DOHH2 (cell line): Measurements from ENCODE around the gene BAZ1A.

Experiments
- CTCF ChIP-seq: fragments of 200-600 bp; sonication (generic); IDR thresholded peaks from one replicate; pipeline ENCODE4 v1.5.1; 2014; ENCODE audit warnings: antibody characterized with exemption, mild to moderate bottlenecking, low read depth, low read length; ENCODE audit not compliant: poor library complexity, severe bottlenecking
- EZH2phosphoT487 ChIP-seq: fragments of 200-600 bp; sonication (generic); IDR thresholded peaks from 2 replicates; pipeline ENCODE4 v1.6.1; 2017; ENCODE audit warnings: borderline replicate concordance, mild to moderate bottlenecking, antibody characterized with exemption, low read length, moderate library complexity, mixed read lengths

DNA sequence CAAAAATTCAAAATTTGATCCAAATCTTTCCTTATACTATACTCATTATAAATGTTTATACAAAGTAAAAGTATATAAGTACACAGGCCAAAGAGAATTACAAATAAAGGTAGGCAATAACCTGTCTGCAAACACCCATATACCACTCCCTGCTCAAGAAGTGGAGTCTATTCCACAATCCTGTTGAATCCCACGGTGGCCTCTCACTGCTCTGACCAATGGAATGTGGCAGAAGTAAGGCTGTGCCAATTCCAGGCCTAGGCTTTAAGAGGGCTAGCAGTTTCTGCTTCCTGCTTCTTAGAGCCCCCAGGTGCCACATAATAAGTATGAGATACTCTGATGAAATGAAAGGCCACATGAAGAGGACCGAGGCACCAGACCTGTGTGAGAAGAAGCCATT is 80.9 kb downstream of the BAZ1A start:
- TF ChIP-seq CTCF (no peak), EZH2phosphoT487 (no peak)
